HCT116 (cell line): Measurements from ENCODE around the gene NPPB. TPM values are rescaled to one million over a fixed set of nuclear protein-coding genes. Genes with fewer than 3 reads are reported as not detected.

Source experiments
- ATAC-seq: fragments of 200-7000 bp; cut with Tn5 transposase; 2 replicates; pipeline ENCODE4 v1.9.1; 2020; ENCODE audit warnings: mild to moderate bottlenecking, moderate library complexity
- BruUV-seq: library from RNA; stranded (reverse); fragments of 400-500 nt; replicated peaks from 2 replicates; lab custom pipeline; 2021; lab: Mats Ljungman, UMichigan
- CTCF ChIA-PET: fragments of 300-600 bp; sonication (Branson Sonifier 250); formaldehyde crosslinking; loops from one replicate; lab custom pipeline; 2021; ENCODE audit warnings: antibody characterized with exemption; lab: Charles Lee
- POLR2A ChIA-PET: fragments of 300-600, 350-600 bp; sonication (Branson Sonifier 250); formaldehyde crosslinking; loops from one replicate; lab custom pipeline; 2021; ENCODE audit warnings: antibody characterized with exemption; lab: Charles Lee
- RAD21 ChIA-PET, 2 experiments: fragments of 300-600 bp; sonication (Branson Sonifier 250); formaldehyde crosslinking; loops; one replicate each; lab custom pipeline; 2023; ENCODE audit warnings: low total read pairs in 2 of 2; ENCODE audit not compliant: uncharacterized antibody in 2 of 2, unreplicated experiment in 2 of 2, low non-redundant PET in 1 of 2; lab: Charles Lee
- DNase-seq: peaks from one replicate; pipeline ENCODE4 v3.0.0-alpha.2; 2010; ENCODE audit warnings: low read depth, low spot score
- H2AFZ ChIP-seq: fragments of 200-600 bp; shearing (Covaris generic), sonication (generic); 2 replicates; pipeline ENCODE4 v1.6.1; 2017; ENCODE audit warnings: low read depth, mixed run types, mixed read lengths, antibody characterized with exemption, low read length; ENCODE audit not compliant: poor library complexity, severe bottlenecking
- H3K27ac ChIP-seq: 2 replicates; pipeline ENCODE4 v1.5.1; 2012; ENCODE audit warnings: low read depth, low read length
- H3K27me3 ChIP-seq: fragments of 200-600 bp; sonication (generic); 2 replicates; pipeline ENCODE4 v1.6.1; 2016; ENCODE audit warnings: mixed run types, low read length, mixed read lengths; ENCODE audit not compliant: insufficient read depth
- H3K36me3 ChIP-seq, 2 experiments: fragments of 200-500 bp in 1 of 2; fragments of 200-600 bp in 1 of 2; sonication (Bioruptor generic) in 1 of 2; sonication (generic) in 1 of 2; 2 replicates each; pipeline versions ENCODE4 v1.5.1 to v1.6.1; 2014 to 2016; ENCODE audit warnings: low read length in 2 of 2, inconsistent platforms in 1 of 2, mixed read lengths in 1 of 2, mixed run types in 1 of 2; ENCODE audit not compliant: insufficient read depth in 2 of 2, control insufficient read depth in 1 of 2
- H3K4me1 ChIP-seq, 2 experiments: fragments of 200-600 bp in 1 of 2; sonication (generic) in 1 of 2; 2 replicates each; pipeline versions ENCODE4 v1.5.1 to v1.6.1; 2012 to 2017; ENCODE audit warnings: low read length in 2 of 2, inconsistent platforms in 1 of 2, mild to moderate bottlenecking in 1 of 2, mixed read lengths in 1 of 2, mixed run types in 1 of 2, moderate library complexity in 1 of 2; ENCODE audit not compliant: insufficient read depth in 2 of 2, control insufficient read depth in 1 of 2
- H3K4me2 ChIP-seq: fragments of 200-600 bp; sonication (generic); 2 replicates; pipeline ENCODE4 v1.6.1; 2017; ENCODE audit warnings: mixed run types, low read length, mixed read lengths
- H3K4me3 ChIP-seq, 2 experiments: fragments of 200-600 bp in 1 of 2; sonication (generic) in 1 of 2; replicated peaks in 1 of 2; 2 replicates each; pipeline ENCODE4 v1.5.1; 2011 to 2016; ENCODE audit warnings: low read length in 2 of 2, control low read depth in 1 of 2, low read depth in 1 of 2, mild to moderate bottlenecking in 1 of 2, mixed read lengths in 1 of 2, mixed run types in 1 of 2
- H3K79me2 ChIP-seq: fragments of 200-600 bp; sonication (generic); 2 replicates; pipeline ENCODE4 v1.6.1; 2017; ENCODE audit warnings: mild to moderate bottlenecking, mixed run types, low read length, moderate library complexity, mixed read lengths; ENCODE audit not compliant: insufficient read depth
- H3K9ac ChIP-seq: fragments of 200-600 bp; sonication (generic); 2 replicates; pipeline ENCODE4 v1.6.1; 2016; ENCODE audit warnings: low read length, mixed read lengths
- H3K9me2 ChIP-seq: fragments of 200-600 bp; sonication (generic), shearing (Covaris generic); 2 replicates; pipeline ENCODE4 v1.6.1; 2017; ENCODE audit warnings: mixed run types, mild to moderate bottlenecking, moderate library complexity; ENCODE audit not compliant: insufficient read depth
- H3K9me3 ChIP-seq, 2 experiments: fragments of 200-500 bp in 1 of 2; fragments of 200-600 bp in 1 of 2; sonication (Bioruptor generic) in 1 of 2; sonication (generic) in 1 of 2; 2 replicates each; pipeline ENCODE4 v1.6.1; 2014 to 2017; ENCODE audit warnings: low read length in 2 of 2, mixed read lengths in 2 of 2, inconsistent platforms in 1 of 2, low read depth in 1 of 2, mild to moderate bottlenecking in 1 of 2, mixed run types in 1 of 2, moderate library complexity in 1 of 2; ENCODE audit not compliant: control insufficient read depth in 1 of 2, insufficient read depth in 1 of 2
- H4K20me1 ChIP-seq: fragments of 200-600 bp; sonication (generic), shearing (Covaris generic); 2 replicates; pipeline ENCODE4 v1.6.1; 2017; ENCODE audit warnings: mixed run types, mild to moderate bottlenecking, moderate library complexity; ENCODE audit not compliant: insufficient read depth
- CTCF ChIP-seq, 3 experiments: fragments of 200-600 bp in 1 of 3; sonication (generic) in 1 of 3; IDR thresholded peaks in 2 of 3; conservative IDR thresholded peaks in 1 of 3; 2 replicates each; pipeline ENCODE4 v1.5.1; 2012 to 2017; ENCODE audit warnings: low read depth in 2 of 3, low read length in 2 of 3, antibody characterized with exemption in 1 of 3, borderline replicate concordance in 1 of 3, control low read depth in 1 of 3, mild to moderate bottlenecking in 1 of 3, mixed read lengths in 1 of 3, mixed run types in 1 of 3, moderate library complexity in 1 of 3; ENCODE audit not compliant: insufficient read depth in 1 of 3
- EZH2 ChIP-seq: fragments of 200-600 bp; sonication (generic); IDR thresholded peaks from 2 replicates; pipeline ENCODE4 v1.6.1; 2017; ENCODE audit warnings: antibody characterized with exemption, mixed run types
- REST ChIP-seq: IDR thresholded peaks from 2 replicates; pipeline ENCODE4 v1.6.1; 2012; ENCODE audit warnings: low read depth
- intact Hi-C: fragments of 100-400 bp; cut with micrococcal nuclease; formaldehyde crosslinking; loops from 2 replicates; pipeline ENCODE4 v1.10.0; 2022
- total RNA-seq: library from RNA; stranded (reverse); gene quantifications from one replicate; pipeline ENCODE4 v1.2.1, GENCODE V29; 2021; ENCODE audit not compliant: unreplicated experiment

The NPPB gene
- total RNA-seq, 1 experiment from 2014 or later = not detected

GRCh38 chr1:11833497-11833896, 25.2 kb downstream of the NPPB start:
- no peak for TF ChIP-seq CTCF (IDR thresholded peaks at IDR 0.05 in 2 of 3, conservative IDR thresholded peaks at IDR 0.05 in 1 of 3; ENCODE audit: borderline replicate concordance in 1 of 3, insufficient read depth in 1 of 3, low read depth in 2 of 3, low read length in 2 of 3)
- TF ChIP-seq REST = no peak
- TF ChIP-seq EZH2 = no peak
- TF ChIP-seq, all 23 proteins: peak for 0
- Histone ChIP-seq H3K4me3 (no peak overlapping the region), H3K27me3 (no peaks in the 10 kb centered on the region), H4K20me1 (no peaks in the 10 kb centered on the region), H3K27ac (no peak overlapping the region), H3K4me2 (no peak overlapping the region), H2AFZ (no peak overlapping the region), H3K79me2 (no peaks in the 10 kb centered on the region), H3K9me3 (no peaks in the 10 kb centered on the region), H3K36me3 (peaks cover 5 to 19% of the 10 kb centered on the region in 2 experiments; a peak in 2 of 4 replicates), H3K4me1 (no peaks in the 10 kb centered on the region), H3K9ac (no peak overlapping the region), H3K9me2 (no peaks in the 10 kb centered on the region)
- ATAC-seq = no peak
- CTCF ChIA-PET = no interaction called here
- no TSS peak for BruUV-seq
- intact Hi-C loops = loop anchor here (10.0 kb wide), 2 partner anchors 371 to 799 kb away; no protein-coding TSS in a partner anchor
- RAD21 ChIA-PET = no interaction called here
- POLR2A ChIA-PET = no interaction called here
- DNase-seq = no peak
